HG03066 (cell line): ENCODE results near the gene DAP.
A peak's percentile ranks its signal among the peaks of the same experiment; 100 is the strongest.
"Not testable (repeated sequence)": the region's sequence is repeated elsewhere in the genome, so short reads cannot be mapped to it uniquely, and the experiment has no call there.

ENCODE experiments used
- ATAC-seq: cut with Tn5 transposase; IDR thresholded peaks from one replicate; pipeline ENCODE4 v1.9.1; 2021; ENCODE audit warnings: low read depth; ENCODE audit not compliant: unreplicated experiment

DAP gene

GRCh38 chr5:10761185-10761932 lies at the start of gene DAP:
DAP (minus strand) TSS chr5:10761234; CDS start chr5:10761068, 166 bp downstream.
- ATAC-seq: peak; percentile 70

- ATAC-seq: no peak
Observed at GRCh38 chr5:10808347-10809226, 47.6 kb upstream of the DAP start.

GRCh38 chr5:10801931-10802666 lies 41.1 kb upstream of the DAP start:
- no peak for ATAC-seq

GRCh38 chr5:10800852-10801251 lies 39.8 kb upstream of the DAP start:
- no peak for ATAC-seq

- no peak for ATAC-seq
Observed at GRCh38 chr5:10797261-10797660, 36.2 kb upstream of the DAP start.

- no peak for ATAC-seq
Observed at GRCh38 chr5:10793785-10794184, 32.8 kb upstream of the DAP start.

GRCh38 chr5:10792336-10792735 lies 31.3 kb upstream of the DAP start:
- ATAC-seq: no peak

- no peak for ATAC-seq
Observed at GRCh38 chr5:10789726-10790125, 28.7 kb upstream of the DAP start.

GRCh38 chr5:10789021-10789420 lies 28.0 kb upstream of the DAP start:
- no peak for ATAC-seq

- no peak for ATAC-seq
Observed at GRCh38 chr5:10788358-10788757, 27.3 kb upstream of the DAP start.

- no peak for ATAC-seq
Observed at GRCh38 chr5:10786835-10787234, 25.8 kb upstream of the DAP start.

- ATAC-seq: not testable (repeated sequence)
Observed at GRCh38 chr5:10780208-10780607, 19.2 kb upstream of the DAP start.

- no peak for ATAC-seq
Observed at GRCh38 chr5:10779592-10779991, 18.6 kb upstream of the DAP start.

- ATAC-seq: no peak
Observed at GRCh38 chr5:10778179-10778910, 17.3 kb upstream of the DAP start.

GRCh38 chr5:10775646-10776045 lies 14.6 kb upstream of the DAP start:
- no peak for ATAC-seq

- ATAC-seq: no peak
Observed at GRCh38 chr5:10772901-10773585, 12.0 kb upstream of the DAP start.

GRCh38 chr5:10768328-10768899 lies 7.4 kb upstream of the DAP start:
- no peak for ATAC-seq

GRCh38 chr5:10762776-10763500 lies 1.9 kb upstream of the DAP start:
- ATAC-seq: no peak
